Measurements from ENCODE around the gene DCAF7.

Gene DCAF7, protein sequence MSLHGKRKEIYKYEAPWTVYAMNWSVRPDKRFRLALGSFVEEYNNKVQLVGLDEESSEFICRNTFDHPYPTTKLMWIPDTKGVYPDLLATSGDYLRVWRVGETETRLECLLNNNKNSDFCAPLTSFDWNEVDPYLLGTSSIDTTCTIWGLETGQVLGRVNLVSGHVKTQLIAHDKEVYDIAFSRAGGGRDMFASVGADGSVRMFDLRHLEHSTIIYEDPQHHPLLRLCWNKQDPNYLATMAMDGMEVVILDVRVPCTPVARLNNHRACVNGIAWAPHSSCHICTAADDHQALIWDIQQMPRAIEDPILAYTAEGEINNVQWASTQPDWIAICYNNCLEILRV

GRCh38 chr17:63549946-63550816 lies at the start of gene DCAF7:
Gene DCAF7, plus strand, starts transcription at chr17:63550477. Its CDS starts 201 bp downstream, at chr17:63550678.
- DNase-seq (ENCODE audit: low read depth) = peak; percentile 100

GRCh38 chr17:63500543-63501390 lies 49.5 kb upstream of the DCAF7 start:
- DNase-seq (ENCODE audit: low read depth) = no peak

DNA sequence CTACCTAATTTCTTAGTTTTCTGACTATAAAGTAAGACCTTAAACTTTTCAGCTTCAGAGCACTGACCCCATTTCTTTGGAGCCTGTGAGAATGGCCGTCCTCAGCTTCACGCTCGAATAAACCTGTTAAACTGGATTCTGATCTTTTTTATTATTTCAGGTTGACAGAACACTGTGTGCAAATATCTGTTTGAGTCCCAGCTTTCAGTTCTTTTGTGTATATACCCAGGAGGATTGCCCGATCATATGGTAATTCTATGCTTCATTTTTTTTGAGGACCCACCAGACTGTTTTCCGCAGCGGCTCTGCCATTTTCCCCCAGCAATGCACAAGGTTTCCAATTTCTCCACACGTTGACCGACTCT lies 47.0 kb upstream of the DCAF7 start:
- DNase-seq (ENCODE audit: low read depth) = no peak

DNA sequence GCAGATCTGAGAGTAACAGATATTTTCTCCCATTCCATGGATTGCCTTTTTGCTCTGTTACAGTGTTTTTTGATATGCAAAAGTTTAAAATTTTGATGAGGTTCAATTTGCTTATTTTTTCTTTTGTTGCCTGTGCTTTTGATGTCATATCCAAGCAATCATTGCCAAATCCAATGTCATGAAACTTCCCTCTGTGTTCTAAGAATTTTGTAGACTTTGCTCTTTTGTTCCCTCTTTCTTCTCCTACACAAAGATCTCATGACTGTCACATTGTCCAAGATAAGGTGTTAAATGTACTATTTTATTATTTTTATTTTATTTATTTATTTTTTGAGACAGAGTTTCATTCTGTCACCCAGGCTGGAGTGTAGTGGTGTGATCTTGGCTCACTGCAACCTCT lies 46.0 kb upstream of the DCAF7 start:
- no peak for DNase-seq (ENCODE audit: low read depth)

GRCh38 chr17:63505341-63505740 lies 44.9 kb upstream of the DCAF7 start:
- DNase-seq (ENCODE audit: low read depth) = no peak

DNA sequence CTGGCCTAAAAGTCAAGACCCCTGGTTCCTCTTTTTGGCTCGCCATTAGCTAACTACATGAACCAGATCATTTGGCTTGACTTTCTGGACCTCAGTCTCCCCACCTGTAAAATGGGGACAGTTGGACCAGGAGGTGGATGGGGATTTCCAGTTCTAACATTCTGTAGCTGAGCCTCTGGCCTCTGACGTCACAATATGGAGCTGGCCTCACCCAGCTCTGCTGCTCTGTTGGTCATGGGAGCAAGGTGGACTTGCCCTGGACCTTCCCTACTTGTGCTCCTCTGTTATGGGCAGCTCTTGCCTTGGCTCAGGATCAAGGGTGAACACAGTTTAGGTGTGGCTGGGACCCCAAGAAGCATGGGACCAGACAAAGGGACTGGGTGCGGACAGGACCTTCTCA lies 43.6 kb upstream of the DCAF7 start:
- DNase-seq (ENCODE audit: low read depth) = no peak

GRCh38 chr17:63511331-63511730 lies 38.9 kb upstream of the DCAF7 start:
- DNase-seq (ENCODE audit: low read depth) = no peak

GRCh38 chr17:63512388-63512787 lies 37.9 kb upstream of the DCAF7 start:
- DNase-seq (ENCODE audit: low read depth) = no peak

DNA sequence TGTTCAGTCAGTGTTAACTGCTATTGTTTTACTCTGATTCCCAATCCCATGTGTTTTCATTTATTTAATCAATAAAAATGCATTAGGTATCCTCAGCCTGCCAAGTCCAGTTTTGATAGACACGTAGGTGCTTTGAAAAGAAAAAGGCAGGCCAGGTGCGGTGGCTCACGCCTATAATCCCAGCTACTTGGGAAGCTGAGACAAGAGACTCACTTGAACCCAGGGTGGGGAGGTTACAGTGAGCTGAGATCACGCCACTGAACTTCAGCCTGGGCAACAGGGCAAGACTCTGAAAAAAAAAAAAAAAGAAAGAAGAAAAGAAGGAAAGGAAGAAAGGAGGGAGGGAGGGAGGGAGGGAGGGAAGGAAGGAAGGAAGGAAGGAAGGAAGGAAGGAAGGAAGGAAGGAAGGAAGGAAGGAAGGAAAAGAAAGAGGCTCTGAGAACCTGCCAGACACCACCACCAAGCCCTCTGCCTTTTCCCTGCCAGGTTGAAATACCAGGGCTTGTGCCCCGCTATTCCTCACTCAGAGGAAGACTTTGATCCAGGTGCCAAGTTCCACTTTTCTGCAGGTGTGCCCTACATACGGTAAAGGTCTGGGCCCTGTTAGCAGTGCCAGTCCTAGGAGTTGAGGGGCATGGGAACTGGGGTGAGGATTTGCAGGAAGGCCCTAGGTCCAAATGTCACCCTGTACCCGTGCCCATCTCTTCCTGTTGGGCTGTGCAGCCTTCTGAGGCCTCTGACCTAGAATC lies 37.2 kb upstream of the DCAF7 start:
- DNase-seq (ENCODE audit: low read depth) = no peak

- DNase-seq (ENCODE audit: low read depth) = no peak
Observed at GRCh38 chr17:63514477-63514876, 35.8 kb upstream of the DCAF7 start.

DNA sequence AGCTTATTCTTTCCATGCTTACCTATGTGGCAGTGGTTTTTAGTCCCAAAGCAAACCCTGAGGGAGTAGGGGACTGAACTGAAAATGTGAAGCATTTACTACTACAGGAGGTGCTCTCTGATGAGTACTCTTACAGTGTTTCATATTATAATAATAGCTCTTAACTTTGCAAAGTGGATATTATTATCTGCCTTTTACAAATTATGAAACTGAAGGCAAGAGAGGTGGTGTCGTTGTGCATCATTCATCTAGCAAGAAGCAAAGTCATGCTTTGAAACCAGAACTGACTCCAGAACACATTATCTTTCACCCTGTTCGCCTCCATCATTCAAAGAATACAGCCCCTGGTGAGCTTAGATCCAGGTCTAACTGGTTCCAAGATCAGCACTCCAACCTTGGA lies 35.3 kb upstream of the DCAF7 start:
- DNase-seq (ENCODE audit: low read depth) = no peak

- no peak for DNase-seq (ENCODE audit: low read depth)
Observed at GRCh38 chr17:63515426-63515825, 34.9 kb upstream of the DCAF7 start.

- DNase-seq (ENCODE audit: low read depth) = peak; percentile 16
Observed at GRCh38 chr17:63516910-63517824, 33.1 kb upstream of the DCAF7 start.

GRCh38 chr17:63517825-63518534 lies 32.3 kb upstream of the DCAF7 start:
- no peak for DNase-seq (ENCODE audit: low read depth)

- DNase-seq (ENCODE audit: low read depth) = no peak
Observed at GRCh38 chr17:63519116-63519881, 31.0 kb upstream of the DCAF7 start.

DNA sequence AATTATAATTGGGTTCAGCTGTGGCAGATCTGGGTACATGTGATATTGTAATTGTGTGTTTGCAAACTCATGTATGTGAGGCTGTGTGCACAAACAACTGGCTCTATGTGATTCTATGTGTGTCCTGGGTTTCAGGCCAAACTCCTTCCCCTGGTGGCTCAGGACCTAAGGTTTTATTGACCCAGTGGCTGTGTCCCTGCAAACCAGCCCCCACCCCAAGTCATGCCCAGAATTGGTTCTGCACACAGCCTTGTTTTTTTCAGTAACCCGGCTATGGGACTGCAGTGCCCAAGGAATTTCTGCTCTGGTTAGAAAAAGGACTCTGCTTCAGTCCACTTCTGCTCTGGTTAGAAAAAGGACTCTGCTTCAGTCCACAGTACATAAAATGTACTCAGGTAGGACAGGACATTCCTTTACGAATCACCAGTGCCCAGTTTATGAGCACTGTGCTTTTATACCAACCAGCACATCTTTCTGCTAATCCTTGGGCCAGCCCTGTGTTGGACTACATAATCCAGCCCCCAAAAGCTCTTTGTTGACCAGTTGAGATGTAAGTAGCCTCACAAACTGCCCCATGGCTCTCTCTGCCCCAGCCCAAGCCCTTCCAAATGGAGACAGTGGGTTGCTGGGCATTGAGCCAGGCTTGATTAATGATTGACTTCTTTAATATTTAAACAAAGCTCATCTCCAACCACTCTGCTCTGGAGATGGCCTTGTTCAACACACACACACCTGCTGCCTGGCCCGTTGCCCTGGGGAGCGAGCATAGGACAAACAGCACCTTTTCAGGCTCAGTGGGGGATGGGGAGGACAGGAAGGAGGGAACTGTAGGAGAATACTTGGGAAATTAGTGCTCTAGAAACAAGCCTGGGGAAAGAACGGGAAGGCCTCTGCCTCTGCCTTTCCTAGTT lies 30.1 kb upstream of the DCAF7 start:
- no peak for DNase-seq (ENCODE audit: low read depth)

- no peak for DNase-seq (ENCODE audit: low read depth)
Observed at GRCh38 chr17:63523253-63523855, 26.9 kb upstream of the DCAF7 start, which contains the start of gene KCNH6. Gene KCNH6, plus strand, starts transcription at chr17:63523358. Its CDS starts 56 bp downstream, at chr17:63523414.

GRCh38 chr17:63524051-63524450 lies 26.2 kb upstream of the DCAF7 start:
- DNase-seq (ENCODE audit: low read depth) = no peak

All from amniotic epithelial cell (primary cell).